ENCODE measurements around the gene RAB28. TPM values are rescaled to one million over a fixed set of nuclear protein-coding genes. Genes with fewer than 3 reads are reported as not detected.
"Not testable (repeated sequence)": the region's sequence is repeated elsewhere in the genome, so short reads cannot be mapped to it uniquely, and the experiment has no call there.

RAB28 gene
- total and polyA plus RNA-seq, 7 donors = 12.7 to 32.1 (median 24.1) TPM

GRCh38 chr4:13415068-13415785 is 68.9 kb downstream of the RAB28 start:
- Histone ChIP-seq H3K27ac (no peak overlapping the region), H3K36me3 (no peaks in the 10 kb centered on the region), H3K27me3 (no peaks in the 10 kb centered on the region), H3K9me3 (no peaks in the 10 kb centered on the region), H3K4me1 (peaks cover 0 to 24% (median 9%) of the 10 kb centered on the region in 4 donors), H3K4me3 (no peak overlapping the region)
- WGBS, 2 donors = 89 to 97% methylated on average over 32 of the region's 32 CpGs
- intact Hi-C loops (cut with DNase I) = no loop called here
- DNase-seq = no peak
- no peak for TF ChIP-seq EP300 (IDR thresholded peaks at IDR 0.05)
- TF ChIP-seq POLR2AphosphoS5 (IDR thresholded peaks at IDR 0.05) = no peak
- TF ChIP-seq, protein P1, sequence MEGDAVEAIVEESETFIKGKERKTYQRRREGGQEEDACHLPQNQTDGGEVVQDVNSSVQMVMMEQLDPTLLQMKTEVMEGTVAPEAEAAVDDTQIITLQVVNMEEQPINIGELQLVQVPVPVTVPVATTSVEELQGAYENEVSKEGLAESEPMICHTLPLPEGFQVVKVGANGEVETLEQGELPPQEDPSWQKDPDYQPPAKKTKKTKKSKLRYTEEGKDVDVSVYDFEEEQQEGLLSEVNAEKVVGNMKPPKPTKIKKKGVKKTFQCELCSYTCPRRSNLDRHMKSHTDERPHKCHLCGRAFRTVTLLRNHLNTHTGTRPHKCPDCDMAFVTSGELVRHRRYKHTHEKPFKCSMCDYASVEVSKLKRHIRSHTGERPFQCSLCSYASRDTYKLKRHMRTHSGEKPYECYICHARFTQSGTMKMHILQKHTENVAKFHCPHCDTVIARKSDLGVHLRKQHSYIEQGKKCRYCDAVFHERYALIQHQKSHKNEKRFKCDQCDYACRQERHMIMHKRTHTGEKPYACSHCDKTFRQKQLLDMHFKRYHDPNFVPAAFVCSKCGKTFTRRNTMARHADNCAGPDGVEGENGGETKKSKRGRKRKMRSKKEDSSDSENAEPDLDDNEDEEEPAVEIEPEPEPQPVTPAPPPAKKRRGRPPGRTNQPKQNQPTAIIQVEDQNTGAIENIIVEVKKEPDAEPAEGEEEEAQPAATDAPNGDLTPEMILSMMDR (IDR thresholded peaks at IDR 0.05) = no peak
- no peak for TF ChIP-seq POLR2A (IDR thresholded peaks at IDR 0.05)

DNA sequence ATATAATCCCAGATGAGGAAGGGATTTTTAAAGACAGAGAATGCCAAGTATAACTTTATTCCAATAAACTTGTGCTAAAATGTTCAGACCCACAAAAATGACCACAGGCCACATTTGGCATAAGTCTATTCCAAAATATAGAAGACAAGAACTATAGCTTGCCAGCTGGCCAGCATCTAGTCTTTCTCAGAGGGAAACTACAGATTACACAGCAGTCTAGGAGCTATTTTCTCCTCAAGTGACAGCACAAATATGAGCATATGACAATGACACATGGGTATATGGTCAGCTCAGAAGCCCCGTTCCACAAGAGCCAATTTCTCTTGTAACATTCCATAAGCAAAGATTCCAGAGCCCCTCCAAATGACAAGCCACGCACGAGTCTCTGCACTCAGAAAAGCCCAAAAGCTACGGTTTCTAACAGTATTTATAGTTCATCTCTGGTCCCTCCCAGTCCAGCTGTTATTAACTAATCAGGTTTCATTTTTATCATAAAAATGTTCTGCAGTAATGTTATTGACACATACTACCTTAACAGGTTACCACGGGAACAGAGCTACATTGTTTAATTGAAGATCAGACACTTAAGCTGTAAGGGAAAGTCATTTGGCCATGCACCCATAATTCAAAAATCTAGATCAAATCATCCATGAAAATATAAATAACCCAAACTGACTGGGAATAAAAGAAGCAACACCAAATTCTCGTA is 70.3 kb downstream of the RAB28 start:
- no peak for DNase-seq
- Histone ChIP-seq H3K27ac (no peak overlapping the region), H3K27me3 (no peaks in the 10 kb centered on the region), H3K4me3 (no peak overlapping the region), H3K36me3 (no peaks in the 10 kb centered on the region), H3K4me1 (peaks cover 0 to 24% (median 9%) of the 10 kb centered on the region in 4 donors), H3K9me3 (no peaks in the 10 kb centered on the region)
- TF ChIP-seq, protein P1 (IDR thresholded peaks at IDR 0.05) = no peak
- no peak for TF ChIP-seq POLR2AphosphoS5 (IDR thresholded peaks at IDR 0.05)
- TF ChIP-seq POLR2A (IDR thresholded peaks at IDR 0.05) = no peak
- no peak for TF ChIP-seq EP300 (IDR thresholded peaks at IDR 0.05)
- intact Hi-C loops (cut with DNase I) = no loop called here
- 80 to 82% methylated on average over 6 of the region's 6 CpGs for WGBS, 2 donors

GRCh38 chr4:13411942-13412341 is 72.2 kb downstream of the RAB28 start:
- no peaks in the 10 kb centered on the region for H3K9me3 ChIP-seq
- no peaks in the 10 kb centered on the region for H3K27me3 ChIP-seq
- no peak overlapping the region for H3K4me3 ChIP-seq
- TF ChIP-seq POLR2AphosphoS5 (IDR thresholded peaks at IDR 0.05) (no peak), EP300 (IDR thresholded peaks at IDR 0.05) (no peak), POLR2A (IDR thresholded peaks at IDR 0.05) (no peak)
- TF ChIP-seq, protein P1 (IDR thresholded peaks at IDR 0.05) = no peak
- no peak for DNase-seq
- peaks cover 0 to 24% (median 9%) of the 10 kb centered on the region in 4 donors for H3K4me1 ChIP-seq
- 48 to 49% methylated on average over 2 of the region's 2 CpGs for WGBS, 2 donors
- intact Hi-C loops (cut with DNase I) = no loop called here
- no peaks in the 10 kb centered on the region for H3K36me3 ChIP-seq
- H3K27ac ChIP-seq = no peak overlapping the region

DNA sequence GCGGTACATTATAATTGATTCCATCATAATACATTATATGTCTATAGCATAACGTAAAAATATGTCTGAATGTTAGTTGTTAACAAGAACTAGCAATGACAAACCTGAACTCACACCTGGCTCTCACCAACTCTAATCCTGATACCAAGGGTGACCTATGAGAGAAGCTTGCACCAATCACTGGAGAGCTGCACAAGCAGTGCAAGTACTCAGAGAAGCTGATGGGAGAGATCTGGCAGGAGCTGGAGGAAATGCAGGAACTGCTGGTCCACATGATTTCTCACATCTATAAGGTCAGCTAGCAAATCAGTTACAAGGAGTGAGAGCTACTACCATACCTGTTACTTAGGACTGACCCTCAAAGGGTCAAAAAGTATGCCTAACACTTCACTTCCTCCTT is 74.8 kb downstream of the RAB28 start:
- TF ChIP-seq POLR2A (IDR thresholded peaks at IDR 0.05) (no peak), EP300 (IDR thresholded peaks at IDR 0.05) (no peak), POLR2AphosphoS5 (IDR thresholded peaks at IDR 0.05) (no peak)
- TF ChIP-seq, protein P1 (IDR thresholded peaks at IDR 0.05) = no peak
- peaks cover 0 to 19% (median 6%) of the 10 kb centered on the region in 4 donors for H3K4me1 ChIP-seq
- intact Hi-C loops (cut with DNase I) = loop anchor here (10.0 kb wide), 1 partner anchor 555 kb away; no protein-coding TSS in a partner anchor
- DNase-seq = no peak
- peaks cover 0 to 2% (median 0%) of the 10 kb centered on the region in 4 donors for H3K9me3 ChIP-seq
- no peak overlapping the region for H3K4me3 ChIP-seq
- no peaks in the 10 kb centered on the region for H3K27me3 ChIP-seq
- WGBS, 2 donors = 97 to 98% methylated on average over 2 of the region's 2 CpGs
- H3K36me3 ChIP-seq = no peaks in the 10 kb centered on the region
- no peak overlapping the region for H3K27ac ChIP-seq

GRCh38 chr4:13406156-13406555 is 78.0 kb downstream of the RAB28 start:
- not testable (repeated sequence) for H3K4me3 ChIP-seq, H3K4me1 ChIP-seq, H3K27ac ChIP-seq, H3K36me3 ChIP-seq, DNase-seq, H3K9me3 ChIP-seq, H3K27me3 ChIP-seq
- intact Hi-C loops (cut with DNase I) = loop anchor here (10.0 kb wide), 1 partner anchor 551 kb away; no protein-coding TSS in a partner anchor
- 97 to 98% methylated on average over 3 of the region's 3 CpGs for WGBS, 2 donors
